Fibroblast of skin of left biceps (primary cell): ENCODE measurements around the gene LGR6.

Source experiments
- DNase-seq, 2 experiments: peaks; one replicate each; pipeline ENCODE4 v3.0.0-alpha.2; 2013; ENCODE audit warnings: low read depth in 2 of 2

Gene LGR6

GRCh38 chr1:202220733-202221132, 27.1 kb downstream of the LGR6 start:
- no peak for DNase-seq

DNA sequence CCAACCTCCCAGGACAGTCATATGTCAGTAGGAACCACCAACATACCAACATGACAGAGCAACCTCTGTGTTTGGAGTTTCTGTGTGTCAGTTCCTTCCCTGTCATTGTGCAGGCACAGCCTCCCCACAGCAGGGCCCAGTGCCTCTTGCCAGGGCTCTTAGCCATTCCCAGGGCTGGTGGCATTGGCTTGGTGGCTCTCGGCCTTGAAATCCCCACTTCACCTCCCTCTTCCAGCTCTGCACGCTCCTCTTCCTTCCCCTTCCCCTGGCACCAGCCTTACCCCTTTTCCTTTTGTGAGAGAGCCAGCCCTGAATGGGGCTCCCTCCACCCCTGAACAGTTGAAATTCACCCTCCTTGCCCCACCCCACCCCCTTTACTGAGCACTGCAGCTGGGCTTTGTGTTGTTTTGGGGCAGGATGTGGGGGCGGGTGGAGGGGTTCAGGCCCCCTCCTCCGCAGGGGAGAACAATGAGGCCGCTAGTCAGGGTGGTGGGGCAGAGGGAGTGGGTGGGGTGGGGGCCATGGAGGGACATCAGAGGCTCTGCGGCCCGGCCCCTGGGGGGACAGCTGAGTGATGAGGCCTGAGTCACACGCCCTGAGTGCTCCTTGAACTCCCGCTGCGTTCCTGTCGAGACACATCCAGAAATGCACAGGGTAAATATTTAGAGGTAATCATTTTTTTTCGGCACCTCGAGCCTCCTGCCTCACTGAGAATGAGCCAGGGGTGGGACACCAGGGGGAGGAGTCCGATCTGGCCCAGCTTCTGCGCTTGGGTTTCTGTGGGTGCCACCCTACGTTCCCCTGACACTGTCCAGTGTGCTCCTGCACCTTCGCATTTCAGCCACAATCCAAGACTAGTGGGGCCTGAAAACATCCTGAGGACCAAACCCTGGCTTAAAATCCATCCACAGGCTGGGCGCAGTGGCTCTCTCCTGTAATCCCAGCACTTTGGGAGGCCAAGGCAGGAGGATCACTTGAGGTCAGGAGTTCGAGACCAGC, 28.6 kb downstream of the LGR6 start:
- no peak for DNase-seq

DNA sequence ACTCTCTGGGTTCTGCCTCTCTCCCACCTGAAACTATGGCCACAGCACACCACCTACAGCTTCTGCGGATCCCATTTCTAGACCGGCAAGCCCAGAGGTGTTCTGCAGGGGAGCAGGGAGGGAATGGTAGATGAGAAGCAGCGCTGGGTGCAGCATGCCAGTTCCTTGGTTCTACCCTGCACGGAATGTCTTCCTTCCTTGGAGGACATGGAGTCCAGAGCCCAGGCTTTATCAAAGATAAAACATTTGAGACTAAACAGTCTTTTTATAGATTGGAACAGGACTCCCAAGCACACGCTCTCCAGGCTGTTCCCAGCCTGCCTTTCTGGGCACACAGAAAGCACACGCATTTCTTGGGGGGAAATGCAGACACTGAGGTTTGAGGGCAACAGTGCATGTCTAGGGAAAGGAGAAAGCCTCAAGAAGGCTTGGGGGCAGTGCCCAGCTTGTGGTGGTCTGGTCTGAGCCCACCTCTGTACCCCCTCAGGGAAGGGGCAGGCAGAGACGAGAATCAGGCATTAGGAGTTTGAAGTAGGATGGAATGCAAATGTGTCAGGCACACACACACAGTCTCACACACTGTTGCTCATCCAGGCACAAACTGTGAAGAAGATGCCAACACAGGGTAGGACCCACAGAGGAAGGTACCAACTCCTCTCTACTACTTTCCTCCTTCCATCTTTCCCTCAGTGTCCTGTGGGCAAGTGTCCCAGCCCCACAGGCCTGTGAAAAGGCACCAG, 29.7 kb downstream of the LGR6 start:
- DNase-seq = no peak

DNA sequence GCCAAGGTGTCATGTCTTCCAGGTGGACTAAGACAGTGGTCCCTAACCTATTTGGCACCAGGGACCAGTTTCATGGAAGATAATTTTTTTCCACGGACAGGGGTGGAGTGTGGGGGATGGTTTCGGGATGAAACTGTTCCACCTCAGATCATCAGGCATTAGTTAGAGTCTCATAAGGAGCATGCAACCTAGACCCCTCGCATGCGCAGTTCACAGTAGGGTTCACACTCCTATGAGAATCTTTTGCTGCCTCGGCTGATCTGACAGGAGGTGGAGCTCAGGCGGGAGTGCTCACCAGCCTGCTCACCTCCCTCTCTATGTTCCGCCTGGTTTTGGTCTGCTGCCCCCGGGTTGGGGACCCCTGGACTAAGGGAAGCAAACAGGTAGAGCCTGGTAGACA, 30.9 kb downstream of the LGR6 start:
- no peak for DNase-seq

- no peak for DNase-seq
These were observed 31.5 kb downstream of the LGR6 start for GRCh38 chr1:202225131-202225530.

DNA sequence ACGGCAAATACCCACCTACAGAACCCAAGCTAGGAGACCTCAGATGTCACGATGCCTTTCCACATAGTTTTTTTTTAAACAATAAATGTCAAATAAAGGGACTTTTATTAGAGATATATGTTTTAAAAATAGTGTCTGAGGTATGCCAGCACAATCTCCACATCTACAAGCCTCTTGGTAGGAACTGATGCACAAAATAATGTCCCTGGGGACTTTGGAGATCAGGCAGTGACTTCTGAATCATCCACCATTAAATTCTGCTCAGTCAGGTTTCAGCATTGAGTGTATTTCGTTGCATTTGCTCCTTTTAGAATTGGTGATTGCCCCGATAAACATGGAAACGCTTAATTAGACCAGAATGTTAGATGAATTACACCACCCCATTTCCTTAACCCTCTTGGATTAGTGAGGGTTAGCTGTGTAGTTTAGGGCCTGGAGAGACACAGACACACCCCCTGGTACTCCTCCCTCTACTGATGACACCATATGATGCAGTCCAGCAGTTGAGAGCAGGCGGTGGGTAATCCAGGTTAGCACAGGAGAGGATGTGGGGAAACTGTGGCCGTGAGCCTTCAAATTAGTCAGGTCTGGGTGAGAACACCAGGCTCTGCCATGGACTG, 33.6 kb downstream of the LGR6 start:
- no peak for DNase-seq

DNA sequence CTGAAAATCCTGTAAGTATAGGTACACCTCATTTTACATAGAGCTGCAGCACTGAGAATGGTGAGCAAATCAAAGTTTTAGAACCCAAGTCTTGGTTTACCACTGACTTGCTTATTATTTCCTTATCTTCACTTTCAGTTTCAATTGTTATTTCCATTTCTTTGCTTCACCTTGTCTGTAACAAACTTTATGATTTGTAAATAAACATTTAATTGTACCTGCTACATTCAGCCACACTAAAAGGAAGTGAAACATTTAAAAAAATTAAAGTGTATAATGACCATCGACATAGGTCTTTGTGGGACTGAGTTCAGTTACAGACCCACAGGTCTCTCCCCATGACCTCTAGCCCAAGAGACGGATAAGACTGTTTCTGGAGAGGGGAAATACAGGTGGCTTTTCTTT, 34.4 kb downstream of the LGR6 start:
- no peak for DNase-seq

DNA sequence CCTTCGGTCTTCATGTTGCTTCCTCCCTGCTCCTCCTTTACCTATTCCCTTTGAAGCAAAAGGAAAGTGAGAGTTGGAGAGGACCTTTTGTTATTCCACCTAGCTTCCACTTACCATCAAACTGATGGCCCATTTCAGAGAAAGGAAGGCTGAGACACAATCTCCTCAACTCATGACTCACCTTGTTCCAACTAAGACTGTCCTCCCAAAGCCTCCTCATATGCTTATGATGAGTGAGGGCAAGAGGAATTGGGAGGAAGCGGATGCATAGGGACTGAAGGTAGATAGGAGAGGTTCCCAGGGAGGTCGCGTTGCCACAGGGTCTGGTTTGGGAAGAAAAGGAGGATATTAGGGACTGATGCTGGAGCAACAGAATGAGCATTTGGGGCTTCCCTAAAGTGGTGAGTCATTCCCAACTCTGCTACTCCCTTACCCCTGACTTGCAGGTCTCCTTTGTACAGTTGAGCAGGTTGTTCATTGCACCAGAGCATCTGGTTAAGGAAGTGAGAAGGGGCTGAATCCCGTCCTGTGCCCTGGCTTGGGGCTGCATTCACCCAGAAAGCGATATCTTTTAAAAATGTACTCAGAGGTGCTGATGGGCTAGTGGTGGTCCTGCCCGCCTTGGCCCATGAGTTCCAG, 35.0 kb downstream of the LGR6 start:
- no peak for DNase-seq

DNA sequence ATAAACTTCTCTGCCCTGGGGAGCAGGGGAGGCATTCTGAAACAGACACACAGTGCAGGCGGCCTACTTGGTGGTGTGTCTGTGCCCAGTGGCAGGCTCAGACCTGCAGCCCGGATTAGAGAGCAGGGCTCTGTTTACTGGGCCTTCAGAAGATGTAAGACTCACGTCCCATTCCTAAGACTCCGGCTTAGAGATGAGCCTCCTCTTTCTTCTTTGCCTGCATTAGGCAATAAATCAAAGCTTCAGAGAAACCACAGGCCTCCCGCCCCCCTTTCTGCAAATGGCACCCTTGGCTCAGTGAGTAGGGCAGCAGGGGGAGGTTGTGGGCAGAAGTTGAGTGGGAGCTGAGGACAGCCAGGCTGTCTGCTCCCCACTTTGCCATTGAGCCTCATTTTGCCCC, 35.8 kb downstream of the LGR6 start:
- DNase-seq = no peak

DNA sequence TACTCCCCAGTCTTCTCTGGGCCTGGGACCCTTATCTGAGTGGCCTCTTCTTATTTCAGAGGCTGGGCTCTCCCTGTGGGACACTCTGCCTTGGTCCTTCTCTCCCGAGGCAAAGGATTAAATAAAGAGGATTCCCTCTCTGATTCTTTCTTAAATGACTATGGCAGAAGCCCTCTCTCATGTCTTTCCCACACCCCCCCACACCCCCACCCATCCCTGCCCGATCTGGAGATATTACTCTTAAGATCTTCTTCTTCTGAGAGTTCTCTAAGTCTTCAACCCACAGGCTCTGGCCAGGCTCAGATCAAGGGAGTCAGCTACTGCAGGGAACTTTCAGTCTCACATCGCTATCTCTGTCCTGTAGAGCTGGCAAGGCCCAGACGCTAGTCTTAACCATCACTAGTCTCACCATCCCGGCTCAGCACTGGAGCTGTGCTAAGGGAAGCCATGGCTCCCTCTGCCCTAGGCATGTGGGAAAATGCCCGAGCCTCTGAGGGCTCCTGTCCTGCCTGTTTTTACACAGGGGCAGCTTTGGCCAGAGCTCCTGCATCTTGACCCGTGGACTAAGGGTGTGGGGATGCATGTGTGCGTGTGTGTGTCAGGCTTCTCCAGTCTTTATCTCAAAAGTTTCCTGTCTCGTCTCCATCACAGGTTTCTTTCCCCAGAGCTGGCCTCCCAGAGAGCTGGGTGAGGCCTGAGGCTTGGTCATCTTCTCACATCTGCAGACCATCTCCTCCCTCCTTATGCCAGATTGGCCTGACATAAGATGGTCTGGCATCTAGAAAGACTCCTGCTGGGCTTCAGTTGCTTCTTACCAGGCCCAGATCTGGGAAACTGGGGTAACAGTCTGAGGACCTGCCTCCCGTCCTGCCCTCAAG, 36.7 kb downstream of the LGR6 start:
- DNase-seq = no peak

- DNase-seq = no peak
These were observed 37.5 kb downstream of the LGR6 start for GRCh38 chr1:202230939-202231645.

GRCh38 chr1:202233171-202233570, 39.6 kb downstream of the LGR6 start:
- DNase-seq = no peak

GRCh38 chr1:202233804-202234203, 40.2 kb downstream of the LGR6 start:
- DNase-seq = no peak

GRCh38 chr1:202234331-202235002, 40.9 kb downstream of the LGR6 start:
- DNase-seq = no peak

DNA sequence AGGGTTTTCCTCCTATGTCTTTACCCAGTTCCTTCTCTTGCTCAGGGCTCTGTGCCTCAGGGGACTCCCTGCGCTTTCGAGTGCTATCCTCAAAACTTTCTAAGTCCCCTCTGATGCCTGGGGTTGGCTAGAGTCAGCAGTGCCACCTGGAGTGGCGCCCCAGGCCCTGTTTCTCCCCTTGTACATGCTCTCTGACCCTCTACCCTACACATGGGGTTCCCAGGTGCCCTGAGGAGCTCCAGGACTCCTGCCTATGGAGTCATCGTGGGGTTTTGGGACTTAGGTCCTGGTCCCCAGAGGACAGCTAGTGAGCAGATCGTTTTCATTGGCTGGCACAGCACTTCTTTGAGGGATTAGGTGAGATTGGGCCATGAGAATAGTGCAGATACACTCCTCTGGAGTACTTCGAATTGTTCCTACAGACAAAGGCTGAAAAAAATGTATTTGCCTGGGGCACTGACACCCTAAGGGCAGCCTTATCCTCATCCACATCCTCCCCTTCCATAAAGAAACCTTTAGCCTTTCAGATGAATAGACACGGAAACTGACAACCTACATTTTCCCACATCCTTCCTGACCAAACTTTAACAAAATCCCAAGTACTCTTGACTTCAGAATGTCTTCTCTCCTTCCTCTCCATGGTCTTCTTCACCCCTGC, 41.5 kb downstream of the LGR6 start:
- no peak for DNase-seq

DNA sequence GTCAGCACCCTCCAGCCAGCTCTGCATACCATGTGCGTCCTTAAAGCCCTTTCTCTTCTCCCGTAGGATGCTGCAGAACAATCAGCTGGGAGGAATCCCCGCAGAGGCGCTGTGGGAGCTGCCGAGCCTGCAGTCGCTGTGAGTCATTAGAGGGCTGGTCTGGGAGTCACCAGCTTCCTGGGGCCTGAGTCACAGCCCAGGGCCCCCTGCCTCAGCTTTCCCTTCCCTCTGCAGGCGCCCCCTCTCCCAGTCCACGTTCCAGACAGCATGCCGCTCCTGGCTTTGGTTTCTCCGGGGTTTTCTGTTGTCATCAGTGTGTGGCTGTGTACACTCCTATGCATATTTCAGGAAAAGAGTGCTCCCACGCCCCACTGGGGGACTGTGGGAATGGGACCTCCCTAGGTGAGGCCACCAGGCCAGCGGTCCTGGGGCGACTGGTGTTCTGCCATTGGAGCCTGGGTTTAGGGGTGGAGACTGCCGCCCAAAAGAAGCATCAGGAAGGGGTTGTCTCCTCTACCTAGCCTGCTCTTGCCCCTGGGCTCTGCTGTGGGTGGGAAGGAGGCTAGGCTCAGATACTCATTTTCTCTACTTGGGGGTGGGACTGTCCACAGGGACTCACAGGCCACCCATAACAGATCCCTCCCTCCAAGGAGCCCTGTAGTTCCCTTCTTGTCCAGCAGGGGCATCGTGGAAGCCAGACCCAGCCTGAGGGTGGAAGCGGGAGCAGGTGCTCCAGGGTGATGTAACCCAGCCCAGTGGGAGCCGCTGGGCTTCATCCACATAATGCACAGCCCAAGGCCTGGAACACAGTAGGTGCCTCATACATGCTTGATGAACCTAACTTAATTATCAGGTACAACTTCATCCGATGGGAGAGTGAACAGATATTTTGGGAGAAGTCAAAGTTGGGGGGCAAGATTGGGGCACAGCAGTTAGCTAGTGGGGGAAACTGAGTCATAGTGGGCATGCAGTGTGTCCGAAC, 42.5 kb downstream of the LGR6 start:
- peak; percentile 82 to 83 for DNase-seq

GRCh38 chr1:202237052-202237451, 43.5 kb downstream of the LGR6 start:
- no peak for DNase-seq

DNA sequence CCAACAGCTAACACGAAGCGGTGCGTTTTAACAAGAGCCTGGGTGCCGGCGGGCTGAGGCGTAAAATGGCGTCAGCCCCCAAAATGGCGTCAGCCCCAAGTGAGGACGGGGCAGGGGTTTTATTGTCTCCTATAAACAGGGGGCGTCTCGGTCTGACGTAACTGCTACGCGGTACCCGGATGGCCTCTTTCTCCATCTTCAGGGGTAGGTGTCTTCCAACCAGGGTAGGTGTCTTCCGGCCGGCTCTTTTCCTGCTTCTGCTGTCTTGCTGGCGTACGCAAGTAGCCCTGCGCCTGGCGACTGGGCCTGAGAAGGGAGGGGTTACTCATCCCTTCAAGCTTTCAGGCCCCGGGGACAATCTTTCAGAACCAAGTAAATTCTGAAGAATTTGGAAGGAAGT, 45.3 kb downstream of the LGR6 start:
- DNase-seq = no peak
